Activated CD4-positive, alpha-beta T cell treated with anti-CD3 and anti-CD28 coated beads, Interleukin-2, amount 50 U/mL, for 48 hours (primary cell): Measurements from ENCODE around the gene PEX16.

ENCODE experiments used
- DNase-seq, 2 experiments: peaks; one replicate each; pipeline ENCODE4 v3.0.0-alpha.2; 2020

PEX16 gene

DNA sequence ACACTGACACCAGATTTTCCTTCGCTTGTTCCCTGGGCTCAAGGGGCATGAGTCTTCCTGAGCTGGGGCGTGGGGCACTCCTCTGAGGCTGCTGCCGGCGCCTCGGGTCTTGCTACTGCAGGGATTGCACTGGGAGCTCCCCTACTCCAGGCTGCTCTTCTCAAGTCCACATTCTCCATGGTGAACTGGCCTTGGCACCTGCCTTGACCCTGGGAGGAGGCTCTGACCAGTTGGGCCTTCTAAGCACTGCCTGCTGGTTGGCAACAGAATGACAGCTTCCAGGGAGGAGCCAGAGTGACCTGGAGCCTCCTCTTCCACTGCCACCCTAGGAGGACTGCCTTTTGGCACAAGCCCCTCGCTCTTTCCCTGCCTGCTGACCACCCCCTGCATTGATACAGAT is 20.1 kb downstream of the PEX16 start:
- no peak for DNase-seq

DNA sequence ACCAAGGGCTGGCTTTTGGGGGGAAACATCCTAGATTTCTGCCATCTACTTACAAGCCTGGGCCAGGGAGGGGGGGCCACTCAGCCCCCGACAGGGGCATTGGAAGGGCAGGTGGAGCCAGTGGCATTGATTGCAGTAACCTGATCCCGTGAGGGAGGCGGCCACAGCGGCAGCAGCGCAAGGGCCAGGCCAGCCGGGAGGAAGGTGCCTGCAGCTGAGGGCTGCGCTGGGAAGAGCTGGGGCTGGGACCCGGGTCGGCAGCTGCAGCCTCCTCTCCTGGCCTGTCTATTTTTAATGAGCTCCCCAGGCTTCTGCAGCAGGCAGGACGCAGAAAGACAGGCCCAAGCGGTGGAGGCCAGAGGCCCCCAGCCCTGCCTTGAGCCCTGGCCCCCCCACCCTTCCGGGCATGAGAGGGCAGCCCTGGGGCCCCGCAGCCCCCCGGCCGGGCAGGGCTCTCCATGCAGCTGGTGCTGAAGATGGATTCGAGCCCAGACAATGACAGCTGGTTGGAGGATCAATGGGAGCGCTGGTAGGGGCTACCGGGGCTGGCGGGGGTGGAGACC is 21.2 kb downstream of the PEX16 start:
- no peak for DNase-seq

DNA sequence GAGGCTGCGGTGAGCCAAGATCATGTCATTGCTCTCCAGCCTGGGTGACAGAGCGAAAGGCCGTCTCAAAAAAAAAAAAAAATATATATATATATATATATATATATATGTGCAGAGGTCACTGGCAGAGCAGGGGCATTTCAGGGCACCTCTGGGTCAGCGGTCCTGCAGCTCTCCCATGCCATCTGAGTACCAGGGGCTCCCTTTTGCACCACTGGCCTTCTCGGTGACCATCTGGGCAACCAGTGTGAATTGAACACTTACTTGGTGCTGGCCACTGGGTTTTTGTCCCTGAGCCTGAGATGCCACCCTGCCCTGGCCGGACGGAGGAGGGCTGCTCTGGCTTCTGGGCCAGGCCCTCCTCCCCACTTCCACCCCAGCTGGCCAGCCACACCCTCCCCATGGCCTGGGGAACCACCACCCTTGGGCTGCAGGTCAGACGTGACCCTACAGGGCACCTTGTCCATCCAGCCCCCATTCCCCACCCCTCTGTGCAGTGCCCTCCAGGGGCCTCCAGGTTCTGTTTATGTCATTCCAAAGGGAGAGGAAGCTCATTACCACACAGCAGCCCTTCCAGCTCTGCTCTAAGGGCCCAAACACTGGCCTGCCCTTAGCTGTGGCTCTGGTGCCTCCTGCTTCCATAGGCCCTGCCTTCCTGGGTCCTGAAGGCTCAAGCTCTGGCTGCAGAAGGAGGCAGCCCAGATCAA is 22.0 kb downstream of the PEX16 start:
- no peak for DNase-seq

DNA sequence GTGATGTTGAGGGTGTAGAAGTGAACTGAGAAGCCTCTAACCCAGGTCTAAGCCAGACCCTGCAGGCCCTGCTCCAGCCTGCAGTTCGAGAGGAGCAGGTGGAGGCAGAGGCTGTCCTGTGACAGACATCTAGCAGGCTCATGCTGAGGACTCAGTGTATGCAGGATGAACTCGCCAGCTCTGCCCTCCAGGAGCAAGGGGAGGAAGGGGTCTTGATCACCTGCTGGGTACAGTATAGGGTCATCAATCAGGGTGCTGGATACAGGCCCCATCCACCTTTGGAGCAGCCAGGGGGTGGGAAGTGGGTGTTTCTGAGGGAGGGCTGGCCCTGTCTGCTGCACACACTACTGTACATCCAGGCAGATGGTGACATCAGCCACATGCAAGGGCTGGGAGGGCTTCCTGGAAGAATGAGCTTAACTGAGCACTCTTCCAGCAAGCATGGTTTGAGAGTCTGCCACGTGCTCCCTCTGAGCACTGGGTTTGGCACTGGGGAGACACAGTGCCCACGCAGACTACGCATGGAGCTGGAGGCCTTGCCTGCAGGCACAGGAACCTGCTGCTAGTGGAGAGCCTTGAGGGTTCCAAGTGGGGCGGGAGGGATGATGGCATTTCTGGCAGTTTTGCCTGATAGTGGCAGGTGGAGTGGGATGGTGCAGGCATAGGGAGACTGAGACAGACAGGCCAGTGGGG is 23.0 kb downstream of the PEX16 start:
- DNase-seq: no peak

DNA sequence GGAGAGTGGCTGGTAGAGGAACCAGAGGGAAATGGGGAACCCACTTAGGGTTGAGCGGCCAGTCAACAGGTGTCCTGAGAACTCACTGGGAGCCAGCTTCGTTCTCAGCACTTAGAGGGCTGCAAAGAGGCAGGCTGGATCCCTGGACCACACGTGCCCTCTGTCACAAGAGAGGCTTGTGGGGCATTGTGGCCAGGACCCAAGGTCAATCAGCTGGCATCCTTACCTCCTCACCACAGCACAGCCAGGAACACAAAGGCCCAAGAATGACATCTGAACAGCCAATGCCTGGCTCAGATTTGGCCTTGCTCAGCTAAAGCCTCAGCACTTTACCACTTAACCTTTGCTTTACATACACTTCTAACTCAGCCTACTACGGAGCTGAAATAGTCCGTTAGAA is 24.8 kb downstream of the PEX16 start:
- no peak for DNase-seq

DNA sequence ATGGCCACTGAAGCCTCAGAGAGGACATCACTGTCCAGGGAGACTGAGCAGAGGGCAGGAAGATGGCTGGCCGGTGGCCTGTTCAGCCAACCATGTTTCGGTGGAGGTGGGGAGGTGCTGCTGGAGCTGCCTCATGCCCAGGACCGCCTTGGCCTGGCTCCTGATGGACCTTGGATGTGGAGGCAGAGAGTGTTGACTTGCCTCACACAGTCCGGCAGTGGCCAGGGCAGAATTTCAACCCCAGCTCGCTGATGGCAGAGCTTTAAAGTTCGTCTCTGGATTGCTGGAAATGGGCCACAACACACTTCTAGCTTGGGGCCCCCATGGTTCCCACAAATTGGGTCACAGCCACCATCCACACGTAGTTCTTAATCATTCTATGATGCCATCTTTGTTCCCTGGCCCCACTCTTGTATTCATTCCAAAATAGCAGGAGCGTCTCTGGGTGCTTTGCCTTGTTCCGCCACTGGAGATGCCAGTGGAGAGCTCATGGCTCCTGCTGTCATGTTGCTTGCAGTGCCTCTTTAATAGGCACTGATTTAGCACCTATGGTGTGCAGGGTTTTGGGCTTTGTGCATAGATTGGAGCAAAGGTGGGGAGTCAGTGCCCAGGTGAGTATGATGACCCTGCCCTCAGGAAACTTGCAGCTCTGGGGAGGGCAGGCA is 26.7 kb downstream of the PEX16 start:
- DNase-seq: no peak

DNA sequence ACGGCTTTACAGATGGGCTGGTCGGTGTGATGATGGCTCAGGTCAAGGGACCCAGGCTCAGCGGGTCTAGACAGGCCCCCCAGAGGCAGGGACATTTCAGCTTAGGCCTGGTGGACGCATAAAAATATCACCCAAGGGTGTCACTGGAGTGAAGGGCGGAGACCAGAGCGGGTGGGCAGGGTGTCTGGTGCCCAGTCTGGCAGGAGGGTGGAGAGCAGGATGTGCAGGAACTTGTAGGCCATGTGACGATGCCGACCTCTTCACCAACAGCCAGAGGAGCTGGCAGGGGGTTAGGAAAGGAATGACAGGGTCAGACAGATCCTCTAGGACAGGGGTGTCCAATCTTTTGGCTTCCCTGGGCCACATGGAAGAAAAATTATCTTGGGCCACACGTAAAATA is 27.7 kb downstream of the PEX16 start:
- DNase-seq: no peak

DNA sequence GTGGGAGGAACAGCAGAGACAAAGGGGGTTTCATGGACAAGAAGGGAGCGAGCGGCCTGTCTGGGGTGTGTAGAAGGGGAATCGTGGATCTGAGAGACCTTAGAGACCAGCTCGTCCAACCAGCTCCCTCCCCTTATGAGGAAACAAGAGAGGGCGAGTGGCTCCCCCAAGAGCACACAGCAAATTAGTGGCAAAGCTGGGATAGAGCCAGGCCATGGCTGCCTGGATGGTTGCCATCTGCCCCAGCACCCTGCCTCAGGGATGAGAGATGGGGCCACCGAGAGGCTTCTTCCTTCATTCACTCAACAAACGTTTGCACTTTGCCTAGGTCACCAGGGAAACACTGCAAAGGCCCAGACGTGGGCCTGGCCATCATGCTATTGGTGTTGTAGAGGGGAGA is 28.1 kb downstream of the PEX16 start:
- DNase-seq: no peak

DNA sequence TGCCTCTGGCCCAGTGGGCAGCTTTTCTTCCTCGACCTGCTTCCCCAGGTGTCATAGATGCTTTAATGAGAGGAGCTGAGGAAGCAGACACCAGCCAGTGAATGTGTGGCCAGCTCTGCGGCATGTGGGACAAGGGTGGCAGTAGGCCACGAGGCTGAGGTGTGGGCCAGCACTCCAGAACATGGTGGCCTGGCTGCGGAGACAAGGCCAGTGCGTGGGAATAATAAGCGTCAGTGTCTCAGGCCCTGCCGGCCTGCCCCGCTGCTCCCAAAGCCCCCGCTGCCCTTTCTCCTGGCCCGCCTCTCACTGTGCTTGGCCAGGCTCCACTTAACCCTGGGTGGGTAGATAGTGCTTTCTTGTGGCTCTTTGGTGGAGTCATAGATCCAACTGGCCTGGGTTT is 30.1 kb downstream of the PEX16 start:
- DNase-seq: no peak

DNA sequence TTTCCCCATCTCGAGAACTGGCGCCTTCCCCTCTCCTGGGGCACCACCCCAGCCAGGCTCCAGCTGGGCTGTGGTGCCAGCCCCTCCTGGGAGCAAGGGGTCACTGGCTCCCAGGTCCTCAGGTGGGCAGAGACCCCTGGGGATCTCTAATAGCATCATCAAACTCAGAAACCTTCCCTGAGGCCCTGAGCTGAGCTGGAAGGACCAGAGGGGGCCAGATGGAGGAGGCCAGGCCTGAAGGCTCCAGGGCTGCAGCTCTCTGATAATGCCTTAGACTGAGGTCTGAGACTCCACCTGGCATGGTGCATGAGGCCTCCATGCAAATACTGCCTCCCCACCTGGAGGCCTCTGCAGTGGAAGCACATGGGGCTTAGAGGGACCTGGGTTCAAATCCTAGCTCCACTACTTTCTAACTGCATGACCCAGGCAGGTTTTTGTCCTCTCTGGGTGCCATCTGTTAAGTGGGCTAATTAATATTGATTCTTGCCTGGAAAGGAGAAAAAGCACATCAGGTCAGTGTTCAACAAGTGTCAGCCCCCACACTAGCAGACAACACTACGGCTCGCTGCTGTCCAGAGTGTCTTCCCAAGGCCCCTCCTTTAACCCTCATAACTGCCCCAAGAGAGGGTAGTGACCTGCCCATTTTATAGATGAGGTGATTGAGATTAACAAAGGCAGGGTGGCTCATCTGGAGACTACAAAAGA is 30.7 kb downstream of the PEX16 start:
- DNase-seq: no peak

DNA sequence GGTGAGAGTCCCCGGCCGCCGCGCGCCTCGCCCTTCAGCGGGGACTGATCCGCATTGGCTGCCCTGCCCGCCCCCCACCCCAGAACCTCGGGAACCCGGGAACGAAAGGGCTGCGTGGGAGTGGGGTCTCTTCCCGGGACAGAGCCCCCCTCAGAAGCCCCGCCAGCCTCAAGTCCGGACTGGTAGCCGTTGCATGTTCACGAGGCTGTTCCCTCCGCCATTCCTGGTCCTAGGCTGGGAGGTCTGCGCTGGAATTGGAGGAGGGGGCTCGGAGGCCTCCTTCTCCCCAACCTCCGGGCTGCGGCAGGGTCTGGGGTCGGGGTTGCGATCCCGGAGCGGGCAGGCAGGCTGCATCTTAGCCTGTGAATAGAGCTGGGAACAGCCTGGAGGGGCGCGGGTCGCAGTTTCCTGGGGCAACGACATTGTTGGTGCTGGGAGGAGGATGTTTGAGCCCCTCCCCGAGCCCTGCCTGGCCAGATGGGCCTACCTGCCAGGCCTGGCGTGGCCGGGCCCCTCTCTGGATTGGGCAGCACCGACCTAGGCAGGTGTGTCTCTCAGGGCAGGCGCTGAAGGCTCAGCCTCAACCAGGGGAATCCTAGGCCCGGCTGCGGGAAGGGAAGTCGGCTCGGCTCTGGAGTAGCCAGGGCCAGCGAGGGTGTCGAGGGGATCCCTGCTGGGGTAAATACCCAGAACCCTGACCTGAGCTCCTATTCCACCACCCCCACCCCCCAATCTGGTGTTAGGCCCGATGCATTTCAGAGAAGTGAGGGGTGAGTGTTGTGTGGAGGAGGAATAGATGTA is 31.6 kb downstream of the PEX16 start:
- no peak for DNase-seq

DNA sequence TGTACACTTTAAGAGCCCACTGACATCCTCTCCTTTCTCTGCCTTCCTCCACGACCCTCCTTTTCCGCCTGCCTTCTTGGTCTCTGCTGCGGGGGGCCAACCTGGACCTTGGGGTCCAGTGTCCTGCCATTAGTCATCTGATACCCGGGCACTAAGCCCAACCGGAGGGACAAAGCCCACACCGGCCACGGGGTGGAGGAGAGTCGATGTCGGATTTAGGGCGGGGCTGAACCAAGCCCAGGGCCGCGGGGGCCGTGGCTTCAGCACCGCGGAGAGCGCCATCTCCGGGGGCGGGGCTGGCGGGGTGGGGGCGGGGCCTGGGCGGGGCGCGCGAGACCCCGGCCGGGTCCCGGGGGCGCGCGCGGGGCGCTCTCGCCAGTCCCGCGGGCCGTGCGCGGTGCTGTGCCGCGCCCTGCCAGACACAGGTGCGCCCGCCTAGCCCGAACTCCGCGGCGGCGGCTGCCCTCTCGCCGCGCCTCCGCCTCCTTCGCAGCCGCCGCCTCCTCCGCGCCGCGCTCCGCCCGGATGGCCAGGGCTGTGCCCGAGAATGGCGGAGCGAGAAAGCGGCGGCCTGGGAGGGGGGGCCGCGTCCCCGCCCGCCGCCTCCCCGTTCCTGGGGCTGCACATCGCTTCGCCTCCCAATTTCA is 32.3 kb downstream of the PEX16 start, which contains the start of gene MAPK8IP1:
MAPK8IP1 (plus strand) TSS at position 378 of the 647 bp plus-strand sequence; CDS start at position 548, 170 bp downstream.
- DNase-seq: peak; percentile 46 to 54

DNA sequence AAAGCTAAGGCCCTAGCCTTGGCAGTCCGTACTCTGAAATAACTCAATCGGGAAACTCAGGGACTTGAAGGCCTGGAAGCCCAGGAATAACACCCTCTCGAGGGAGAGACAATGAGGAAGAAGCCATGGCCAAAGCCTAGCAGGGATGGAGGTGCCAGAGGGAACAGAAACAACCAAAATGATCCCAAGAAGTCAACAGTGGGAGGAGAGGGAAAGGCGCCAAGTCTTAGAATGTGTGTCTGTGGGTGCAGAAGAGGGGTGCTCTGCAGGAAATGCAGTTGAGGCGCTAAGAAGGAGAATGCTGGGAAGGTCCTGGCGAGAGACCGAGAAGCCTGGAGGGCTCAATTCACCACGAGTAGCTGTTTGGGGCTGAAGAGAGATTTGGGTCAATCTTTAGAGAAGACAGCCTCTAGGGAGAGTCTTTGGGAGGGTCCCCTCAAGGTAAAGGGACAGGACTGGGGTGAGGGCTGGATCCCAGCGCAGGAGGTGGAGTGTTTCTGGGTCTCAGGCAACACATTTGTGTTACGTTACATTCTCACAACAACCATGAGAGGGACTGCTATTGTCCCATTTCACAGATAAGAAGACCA is 33.0 kb downstream of the PEX16 start:
- no peak for DNase-seq

DNA sequence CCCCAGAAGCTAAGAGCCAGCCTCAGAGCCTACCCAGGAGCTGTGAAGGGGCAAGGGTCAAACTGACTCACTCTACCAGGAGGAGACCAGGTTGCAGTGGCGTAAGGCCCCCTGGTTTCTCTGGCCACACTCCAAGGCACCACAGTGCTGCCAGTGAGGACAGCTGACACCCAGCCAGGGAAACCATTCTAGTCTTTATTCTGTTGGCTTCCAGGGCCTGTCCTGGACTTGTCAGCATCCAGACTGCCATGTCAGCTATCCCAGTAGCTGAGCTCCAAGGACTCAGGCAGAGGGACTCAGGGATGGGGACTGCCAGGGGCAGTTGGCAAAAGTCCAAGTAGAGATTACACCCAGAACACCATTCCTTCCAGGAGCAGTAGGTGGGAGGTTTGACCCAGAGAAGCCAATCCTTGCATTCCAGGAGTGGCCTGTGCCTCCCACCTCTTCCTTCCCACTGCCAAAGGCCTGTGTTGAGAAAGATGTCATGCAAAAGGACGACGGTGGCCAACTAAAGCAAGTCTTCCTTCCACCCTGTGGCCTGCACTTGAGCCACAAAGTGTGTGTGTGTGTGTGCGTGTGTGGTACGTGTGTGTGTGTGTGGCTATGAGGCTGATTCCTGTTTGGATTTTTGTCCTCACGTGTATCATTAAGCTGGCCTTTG is 35.8 kb downstream of the PEX16 start:
- no peak for DNase-seq

DNA sequence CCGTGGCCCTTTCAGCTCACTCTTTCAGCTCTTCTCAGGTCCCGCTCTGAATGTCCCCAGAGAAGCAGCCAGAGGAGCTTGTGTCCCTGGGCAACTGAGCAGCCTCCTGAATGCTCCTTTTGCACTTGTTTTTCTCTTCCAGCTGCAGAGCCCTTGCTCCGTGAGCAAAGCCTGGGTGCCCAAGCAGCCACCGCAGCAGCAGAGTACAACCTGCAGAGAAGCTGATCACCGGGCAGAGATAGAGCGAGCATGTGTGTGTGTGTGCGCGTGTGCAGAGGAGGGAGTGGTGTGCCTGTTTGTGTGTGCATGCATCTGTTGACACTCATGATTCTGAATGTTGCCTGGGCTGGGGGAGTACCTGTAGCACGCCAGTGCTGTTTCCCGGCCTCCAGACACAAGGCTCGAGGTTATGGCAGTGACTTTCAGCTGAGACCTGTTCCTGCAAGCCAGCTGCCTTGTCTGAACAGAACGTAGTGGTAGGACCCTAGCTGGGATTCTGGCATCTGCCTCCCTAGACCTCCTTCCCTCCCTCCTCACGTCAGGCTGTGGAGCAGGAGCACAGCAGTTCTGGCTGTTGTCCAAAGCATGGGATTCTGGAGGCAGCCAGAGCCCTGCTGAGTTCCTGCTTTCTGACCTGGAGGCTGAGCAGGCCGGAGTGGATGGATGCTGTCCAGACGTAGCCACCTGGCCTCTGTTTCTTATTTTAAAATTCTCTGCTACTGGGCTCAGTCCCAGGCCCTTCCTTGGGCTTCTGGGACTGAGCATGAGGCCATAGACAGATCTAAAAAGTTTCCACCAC is 36.7 kb downstream of the PEX16 start:
- no peak for DNase-seq

DNA sequence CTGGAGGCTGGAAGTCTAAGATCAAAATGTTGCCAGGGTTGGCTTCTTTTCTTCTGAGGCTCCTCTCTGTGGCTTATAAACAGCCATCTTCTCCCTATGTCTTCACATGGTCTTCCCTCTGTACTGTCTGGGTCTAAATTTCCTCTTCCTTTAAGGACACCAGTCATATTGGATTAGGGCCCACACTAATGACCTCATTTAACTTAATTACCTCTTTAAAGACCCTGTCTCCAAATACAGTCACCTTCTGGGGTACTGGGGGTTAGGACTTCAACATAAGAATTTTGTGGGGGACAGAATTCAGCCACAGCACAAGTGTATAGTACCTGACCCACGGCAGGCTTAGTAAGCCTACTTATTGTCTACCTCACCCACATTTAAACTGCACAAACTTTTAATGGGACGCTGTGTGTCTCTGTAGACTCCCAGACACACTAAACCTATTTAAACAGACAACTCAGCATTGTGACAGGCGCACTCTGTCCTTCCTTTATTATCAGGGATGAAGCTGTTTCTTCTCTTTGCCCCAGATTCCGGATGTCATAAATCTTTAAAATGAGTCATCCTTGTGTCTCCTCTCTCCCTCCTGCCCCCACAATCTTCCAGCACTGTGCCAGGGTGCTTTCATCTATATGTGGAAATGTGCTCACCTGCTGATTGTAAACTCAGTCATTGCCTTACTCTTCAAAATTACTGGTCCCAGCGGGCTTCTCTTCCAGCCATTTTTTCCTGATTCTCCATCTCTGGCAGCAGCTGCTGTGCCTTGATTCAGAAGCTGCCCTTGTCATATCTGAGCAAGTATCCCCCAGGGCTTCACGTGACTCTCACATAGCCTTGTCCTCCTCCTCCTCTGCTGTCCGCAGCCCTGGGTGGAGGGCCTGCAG is 37.6 kb downstream of the PEX16 start:
- no peak for DNase-seq

DNA sequence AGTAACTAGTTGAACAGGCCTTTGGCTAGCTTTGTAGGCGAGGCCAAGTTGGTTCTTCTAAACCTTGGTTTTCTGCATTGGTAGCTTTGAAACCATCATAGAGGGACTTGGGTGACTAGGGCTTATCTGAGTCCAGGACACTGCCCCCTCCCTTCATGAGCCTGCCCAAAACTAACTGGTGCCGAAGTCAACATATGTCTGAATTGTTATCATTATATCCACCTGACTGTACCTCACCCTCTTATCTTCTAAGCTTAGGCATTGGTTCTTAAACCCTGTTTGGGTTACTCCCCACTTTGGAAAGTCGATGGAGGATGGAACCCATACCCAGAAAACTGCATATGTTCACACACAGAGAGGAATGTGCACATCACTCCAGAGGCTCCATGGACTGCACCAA is 39.8 kb downstream of the PEX16 start:
- no peak for DNase-seq

DNA sequence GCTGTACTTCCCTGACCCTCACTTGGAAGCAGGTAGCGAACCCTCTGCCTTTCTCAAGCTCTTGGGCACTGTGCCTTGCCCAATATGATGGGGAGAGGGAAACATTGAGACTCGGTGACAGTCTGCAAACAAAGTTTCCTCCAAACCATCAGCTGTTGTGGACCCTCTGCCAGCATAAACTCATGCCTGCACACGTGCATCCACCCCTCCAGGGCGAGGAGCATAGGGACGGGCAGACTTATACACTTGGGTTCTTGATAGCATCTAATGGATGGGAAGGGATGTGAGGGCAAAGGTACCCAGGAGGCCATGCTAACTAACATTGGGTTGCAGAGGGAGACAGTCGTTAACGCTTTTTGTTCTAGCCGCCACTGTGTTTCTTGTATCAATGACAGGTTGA is 40.5 kb downstream of the PEX16 start:
- no peak for DNase-seq

DNA sequence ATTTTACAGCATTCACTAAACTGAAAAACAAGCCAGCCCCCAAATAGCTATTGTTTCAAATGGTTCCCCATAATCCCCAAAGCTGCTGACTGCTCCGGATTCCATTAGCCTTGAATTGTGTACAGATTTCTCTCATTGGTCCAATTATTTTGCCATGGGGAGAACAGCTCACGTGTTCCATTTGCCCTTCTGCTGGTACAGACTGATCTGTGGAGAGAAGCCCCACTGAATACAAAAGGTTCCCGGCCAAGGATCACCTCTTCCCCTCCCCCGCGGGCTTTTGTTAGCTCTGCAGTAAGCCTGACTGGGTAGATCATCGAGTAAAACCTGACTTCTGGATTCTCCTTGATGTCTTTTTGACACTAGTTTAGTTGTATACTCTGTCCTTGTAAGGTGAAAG is 41.3 kb downstream of the PEX16 start:
- DNase-seq: no peak
